CD4-positive, alpha-beta T cell treated with Interleukin-10 for 1 hour (primary cell): Measurements from ENCODE around the gene RNF214.
A peak's percentile ranks its signal among the peaks of the same experiment; 100 is the strongest.
"Not testable (repeated sequence)": the region's sequence is repeated elsewhere in the genome, so short reads cannot be mapped to it uniquely, and the experiment has no call there.

Experiments used
- DNase-seq: peaks from one replicate; pipeline ENCODE4 v3.0.0-alpha.2; 2020

Gene RNF214

DNA sequence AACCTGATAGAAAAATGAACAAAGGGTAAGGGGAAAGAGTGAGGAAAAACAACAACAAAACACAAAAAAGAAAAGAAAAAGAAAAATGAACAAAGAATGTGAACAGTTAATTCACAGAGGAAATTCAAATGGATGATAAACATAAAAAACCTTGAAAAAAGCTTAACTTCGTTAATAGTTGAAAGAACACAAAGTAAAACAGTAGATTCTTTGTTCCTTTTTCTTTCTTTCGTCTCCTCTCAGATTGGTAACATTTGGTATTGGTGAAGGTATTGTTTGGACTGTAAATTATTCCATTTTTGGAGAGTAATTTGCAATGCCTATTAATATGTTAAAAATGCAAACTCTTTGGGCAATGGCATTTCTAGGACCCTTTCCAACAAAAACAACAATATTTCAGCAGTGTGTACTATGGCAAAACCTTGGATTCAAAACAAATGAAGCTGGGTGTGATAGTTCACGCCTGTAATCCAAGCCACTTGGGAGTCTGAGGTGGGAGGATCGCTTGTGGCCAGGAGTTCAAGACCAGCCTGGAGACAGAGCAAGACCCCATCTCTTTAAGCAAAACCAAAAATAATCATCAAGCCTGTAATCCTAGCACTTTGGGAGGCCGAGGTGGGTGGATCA lies 86.9 kb downstream of the RNF214 start:
- no peak for DNase-seq

DNA sequence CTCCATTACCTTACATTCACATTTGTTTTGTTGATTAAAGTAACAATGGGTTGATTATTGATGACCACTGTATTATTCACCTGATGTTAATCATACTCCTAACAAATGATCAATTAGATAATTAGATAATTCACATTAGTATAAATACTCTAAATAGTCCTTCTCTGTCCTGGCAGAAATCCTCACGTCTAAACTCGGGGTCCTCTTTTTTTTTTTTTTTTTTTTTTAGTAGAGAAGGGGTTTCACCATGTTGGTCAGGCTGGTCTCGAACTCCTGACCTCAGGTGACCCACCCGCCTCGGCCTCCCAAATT lies 94.7 kb downstream of the RNF214 start:
- DNase-seq, result not testable (repeated sequence)

- DNase-seq, result peak; percentile 96
Measured at GRCh38 chr11:117327567-117328374, 95.3 kb downstream of the RNF214 start, which contains the start of gene CEP164. CEP164 (plus strand) TSS chr11:117327854; CDS start chr11:117338587, 10,733 bp downstream.

- peak; percentile 16 for DNase-seq
Measured at GRCh38 chr11:117328375-117329010, 96.0 kb downstream of the RNF214 start.

GRCh38 chr11:117332843-117333242 lies 100.4 kb downstream of the RNF214 start:
- DNase-seq, result no peak

DNA sequence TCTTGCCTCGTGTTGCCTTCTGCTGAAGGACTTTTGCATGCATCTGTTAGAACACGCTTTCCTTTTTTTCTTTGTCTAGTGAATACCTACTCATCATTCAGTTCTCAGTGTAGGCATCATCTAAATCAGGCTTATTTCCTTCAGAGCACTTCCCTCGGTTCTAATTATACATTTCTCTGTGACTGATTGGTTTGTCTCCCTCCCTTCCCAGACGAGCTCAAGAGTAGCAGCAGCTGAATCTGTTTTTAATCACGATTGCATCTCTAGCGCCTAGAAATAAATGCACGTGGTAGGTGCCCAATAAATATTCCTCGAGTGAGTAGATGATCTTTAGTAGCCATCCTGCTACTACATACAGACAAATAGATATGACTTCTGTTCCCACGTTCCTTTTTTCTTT lies 101.4 kb downstream of the RNF214 start:
- no peak for DNase-seq

DNA sequence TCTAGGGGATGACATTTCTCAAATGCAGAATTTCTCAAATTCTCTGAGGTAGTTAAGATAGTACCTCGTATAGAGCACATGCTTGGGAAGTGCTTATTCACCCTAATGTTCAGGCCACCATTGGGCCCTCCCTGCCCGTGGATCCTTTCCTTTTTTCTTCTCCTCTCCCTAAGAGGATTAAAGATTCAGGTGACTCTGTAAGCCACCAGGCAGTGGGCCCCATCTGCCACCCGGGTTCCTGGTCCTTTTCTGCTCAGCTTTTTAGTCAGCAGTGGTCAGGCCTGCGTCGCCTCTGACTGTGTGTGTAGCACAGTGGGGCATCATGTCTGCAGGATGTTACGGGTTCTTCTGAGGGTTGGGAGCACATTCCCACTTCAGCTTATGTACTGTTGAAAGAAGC lies 102.4 kb downstream of the RNF214 start:
- DNase-seq, result no peak

GRCh38 chr11:117335399-117335798 lies 102.9 kb downstream of the RNF214 start:
- no peak for DNase-seq
